HG02970 (cell line): ENCODE measurements around the gene EZH2.

Source experiments
- ATAC-seq: cut with Tn5 transposase; IDR thresholded peaks from one replicate; pipeline ENCODE4 v1.9.1; 2021; ENCODE audit warnings: mild to moderate bottlenecking, moderate library complexity, moderate number of reproducible peaks; ENCODE audit not compliant: unreplicated experiment, low FRiP score

Gene EZH2

GRCh38 chr7:148814922-148815559, 69.0 kb downstream of the EZH2 start:
- no peak for ATAC-seq

GRCh38 chr7:148813890-148814289, 70.2 kb downstream of the EZH2 start:
- no peak for ATAC-seq

DNA sequence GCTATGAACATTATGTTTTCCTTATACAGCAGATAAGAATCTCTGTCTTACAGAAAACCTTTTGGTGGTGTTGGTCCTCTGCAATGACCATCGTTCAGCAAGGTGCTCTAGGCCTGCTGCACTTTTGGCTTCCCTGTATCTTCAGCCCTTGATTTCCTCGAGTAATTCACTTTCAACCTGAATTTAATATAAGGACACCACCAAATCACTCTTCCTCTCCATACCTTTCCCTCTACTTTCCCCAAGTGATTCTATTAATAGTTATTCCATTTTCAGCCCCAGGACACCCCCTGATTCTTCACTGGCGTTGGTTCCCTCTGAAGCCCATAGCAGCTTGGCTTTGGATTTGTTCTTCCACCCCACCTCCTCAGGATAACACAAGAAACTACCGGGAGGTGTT, 72.2 kb downstream of the EZH2 start:
- no peak for ATAC-seq

- no peak for ATAC-seq
These were observed 74.2 kb downstream of the EZH2 start for GRCh38 chr7:148809856-148810255.

- ATAC-seq, result no peak
These were observed 76.7 kb downstream of the EZH2 start for GRCh38 chr7:148807436-148807835.

DNA sequence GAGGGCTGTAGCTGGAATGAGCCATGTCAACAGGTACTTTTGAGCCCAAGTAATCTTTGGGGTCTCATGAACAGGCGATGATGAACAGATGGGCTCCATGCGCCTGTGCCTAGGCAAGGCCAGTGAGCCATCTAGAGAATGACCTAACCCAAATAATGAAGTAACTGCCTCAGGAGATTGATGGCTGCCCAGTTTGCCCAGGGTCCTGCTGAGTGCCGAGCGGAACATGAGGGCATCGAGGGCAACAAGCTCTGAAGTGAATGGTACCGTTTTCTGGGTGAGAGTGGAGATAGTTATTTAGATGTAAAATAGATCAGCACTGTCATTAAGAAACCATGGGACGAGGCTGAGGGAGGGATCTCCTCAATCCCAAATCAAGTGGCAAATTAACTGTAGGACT, 77.9 kb downstream of the EZH2 start:
- ATAC-seq, result no peak

DNA sequence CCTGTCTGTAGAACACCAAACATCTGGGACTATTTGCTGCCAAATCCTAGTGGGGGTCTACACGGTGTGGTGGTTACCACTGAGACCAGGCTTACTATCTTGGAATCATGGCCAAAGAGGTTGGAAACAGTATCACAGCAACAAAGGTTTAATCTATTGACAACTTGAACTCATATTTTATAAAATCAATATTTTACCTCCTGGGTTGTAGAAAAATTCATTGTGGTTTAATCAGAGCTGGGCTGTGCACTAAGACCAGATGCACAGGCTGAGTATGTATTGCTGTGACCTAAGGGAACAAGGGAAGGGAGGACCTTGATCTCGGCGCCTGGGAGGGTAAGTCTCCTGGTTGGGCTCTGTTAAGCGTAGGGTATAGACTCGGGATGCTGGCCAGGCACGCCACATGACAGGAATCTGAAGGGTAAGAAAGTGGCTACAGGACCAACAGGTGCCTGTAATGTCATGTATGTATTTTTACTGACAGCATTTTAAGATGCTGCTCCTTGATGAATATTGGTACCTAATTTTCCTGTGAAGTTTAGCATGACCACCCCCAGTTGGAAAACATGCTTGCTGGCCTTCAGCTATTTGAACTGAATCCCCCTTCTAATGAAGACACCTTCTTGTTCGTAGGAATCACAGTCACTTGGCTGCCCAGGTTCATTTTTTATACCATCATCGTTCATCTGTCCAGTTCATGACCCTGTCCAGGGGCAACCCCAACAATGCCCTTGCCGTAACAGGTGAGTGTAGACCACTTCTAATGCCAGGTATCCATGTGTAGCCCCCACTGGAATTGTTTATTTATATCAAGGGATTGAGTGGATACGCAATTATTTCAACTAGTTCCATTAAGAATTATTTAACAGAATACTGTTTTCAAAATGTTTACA, 79.5 kb downstream of the EZH2 start:
- ATAC-seq, result no peak

DNA sequence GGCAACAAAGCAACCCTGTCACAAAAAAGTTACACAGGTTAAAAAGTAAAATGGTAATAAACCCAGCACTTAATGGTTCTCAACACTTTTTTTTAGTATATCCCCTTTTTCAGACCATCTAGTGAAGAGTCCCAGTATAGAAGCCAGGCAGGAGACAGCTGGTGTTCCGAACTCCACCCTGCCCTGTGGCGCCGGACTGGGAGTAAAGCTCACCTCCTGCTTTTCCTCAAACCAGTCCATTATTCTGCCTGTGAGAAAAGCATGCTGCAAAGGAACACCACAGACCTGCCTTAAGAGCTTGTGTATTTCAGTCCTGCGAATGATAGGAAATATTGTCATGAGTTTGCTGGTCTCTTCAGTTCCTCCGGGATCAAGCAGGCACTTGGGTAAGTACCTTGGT, 81.0 kb downstream of the EZH2 start:
- no peak for ATAC-seq

DNA sequence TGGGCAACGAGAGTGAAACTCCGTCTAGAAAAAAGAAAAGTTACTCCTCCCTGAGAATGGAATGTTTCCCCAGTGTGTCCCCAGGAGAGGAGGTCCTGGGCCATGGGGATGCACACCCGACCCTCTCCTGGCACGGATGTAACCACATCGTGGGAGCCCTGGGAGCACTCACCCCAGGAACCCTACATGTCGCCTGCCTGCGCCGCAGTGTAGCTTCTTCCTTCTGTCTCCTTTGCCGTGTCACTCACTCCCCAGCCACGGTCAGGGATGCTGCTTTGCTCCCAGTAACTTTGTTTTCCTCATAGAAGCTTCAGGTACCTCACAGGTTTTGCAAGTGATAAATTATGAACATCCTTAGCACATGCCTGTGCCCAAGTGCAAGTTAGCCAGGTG, 82.0 kb downstream of the EZH2 start:
- no peak for ATAC-seq

DNA sequence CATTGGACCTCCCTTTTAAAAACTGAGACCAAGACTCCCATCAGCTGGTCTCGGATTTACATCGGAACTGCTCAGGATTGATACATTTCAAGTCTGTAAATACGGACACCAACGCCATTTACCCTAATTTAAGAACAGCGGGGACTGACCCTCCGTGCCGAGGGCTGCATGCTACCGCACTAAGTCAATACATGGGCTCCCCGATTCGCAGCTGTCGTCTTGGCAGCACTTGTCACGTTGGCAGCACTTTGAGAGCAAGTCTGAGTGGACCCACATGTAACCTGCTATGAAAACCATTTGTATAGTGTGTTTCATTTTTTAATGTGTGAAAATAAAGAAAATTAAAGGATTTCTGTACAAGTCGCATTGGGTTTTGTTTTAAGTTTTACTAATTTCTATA, 83.4 kb downstream of the EZH2 start:
- no peak for ATAC-seq

GRCh38 chr7:148799893-148800555, 84.1 kb downstream of the EZH2 start:
- no peak for ATAC-seq

DNA sequence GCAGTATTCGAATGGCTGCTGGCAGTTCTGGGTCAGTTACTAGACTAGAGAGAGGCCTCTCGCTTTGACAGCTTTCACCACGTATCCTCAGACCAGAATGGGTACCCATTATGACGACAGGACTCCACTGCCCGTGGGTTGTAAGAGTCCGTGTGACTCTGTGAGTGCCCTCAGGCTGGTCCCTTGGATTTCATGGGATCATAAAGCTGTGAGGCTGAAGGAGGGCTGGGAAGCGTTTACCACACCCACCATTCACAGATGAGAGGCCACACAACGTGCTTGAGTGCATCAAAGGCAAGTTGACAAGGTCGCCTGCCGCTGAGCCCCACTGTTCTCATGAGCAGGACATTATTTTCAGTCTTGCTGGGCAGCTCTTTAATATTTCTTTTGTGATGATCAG, 87.2 kb downstream of the EZH2 start:
- no peak for ATAC-seq

- no peak for ATAC-seq
These were observed 89.6 kb downstream of the EZH2 start for GRCh38 chr7:148794476-148794875.

GRCh38 chr7:148793590-148793989, 90.5 kb downstream of the EZH2 start:
- no peak for ATAC-seq

DNA sequence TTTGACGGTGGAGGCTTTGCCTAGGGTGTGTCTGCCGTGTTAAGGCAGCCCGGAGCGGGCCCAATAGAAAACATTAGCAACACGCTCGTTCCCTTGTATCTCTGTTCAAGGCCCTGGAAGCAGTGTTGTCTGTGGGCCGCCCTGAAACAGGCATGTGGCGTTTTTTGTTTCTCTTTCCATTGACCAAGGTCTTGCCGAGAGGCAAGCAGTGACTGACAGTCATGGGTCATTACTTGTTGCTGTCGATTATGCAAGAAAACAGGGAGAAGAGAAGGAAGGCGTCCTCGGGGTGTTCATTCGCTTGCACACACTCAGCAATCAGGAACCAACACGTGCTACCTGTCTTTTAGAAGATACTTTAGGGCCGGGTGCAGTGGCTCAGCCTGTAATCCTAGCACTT, 92.5 kb downstream of the EZH2 start:
- no peak for ATAC-seq

DNA sequence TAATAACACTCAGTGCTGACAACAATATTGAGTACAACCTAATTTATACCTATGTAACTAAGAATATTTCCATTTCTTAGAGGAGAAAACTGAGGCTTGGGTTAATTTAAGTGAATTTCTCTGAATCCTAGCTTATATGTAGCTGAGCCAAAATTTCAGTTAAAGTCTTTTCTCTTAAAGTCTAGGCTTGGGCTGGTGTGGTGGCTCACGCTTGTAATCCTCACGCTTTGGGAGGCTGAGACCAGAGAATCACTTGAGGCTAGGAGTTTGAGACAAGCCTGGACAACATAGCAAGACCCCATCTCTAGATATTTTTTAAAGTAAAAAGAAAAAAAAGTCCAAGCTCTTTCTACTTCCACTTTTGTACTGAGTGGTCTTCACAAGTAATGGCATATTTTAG, 93.2 kb downstream of the EZH2 start:
- ATAC-seq, result no peak

GRCh38 chr7:148790131-148790726, 93.9 kb downstream of the EZH2 start:
- no peak for ATAC-seq

- no peak for ATAC-seq
These were observed 94.9 kb downstream of the EZH2 start for GRCh38 chr7:148789220-148789619.

- no peak for ATAC-seq
These were observed 96.4 kb downstream of the EZH2 start for GRCh38 chr7:148787571-148788295.

DNA sequence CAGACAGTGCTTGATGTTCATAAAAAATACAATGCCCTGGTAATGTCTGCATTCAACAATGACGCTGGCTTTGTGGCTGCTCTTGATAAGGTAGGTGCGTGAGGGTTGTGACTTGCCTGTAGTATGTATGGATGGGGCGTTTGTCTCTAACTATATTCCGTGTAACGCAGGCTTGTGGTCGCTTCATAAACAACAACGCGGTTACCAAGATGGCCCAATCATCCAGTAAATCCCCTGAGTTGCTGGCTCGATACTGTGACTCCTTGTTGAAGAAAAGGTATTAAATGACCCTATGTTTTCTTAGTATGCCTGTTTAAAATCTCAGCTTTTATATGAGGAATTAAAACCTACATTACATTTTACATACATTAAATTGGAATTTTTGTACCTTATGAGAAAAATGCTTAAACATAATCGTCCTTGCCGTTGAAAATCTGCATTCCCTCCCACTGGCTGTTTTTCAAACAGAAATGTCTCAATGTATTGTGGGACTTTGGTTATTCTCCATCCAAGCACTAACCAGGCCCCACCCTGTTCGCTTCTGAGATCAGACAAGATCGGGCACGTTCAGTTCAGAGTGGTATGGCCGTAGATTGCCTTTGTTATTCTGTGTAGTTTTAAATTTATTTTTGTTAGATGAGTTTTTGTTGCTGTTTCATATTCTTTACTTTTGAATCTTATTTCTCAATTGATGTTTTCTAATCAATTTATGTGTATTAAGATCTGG, 100.1 kb downstream of the EZH2 start:
- no peak for ATAC-seq
